Endodermal cell (in vitro differentiated cells): ENCODE results near the gene URB1. TPM values are rescaled to one million over a fixed set of nuclear protein-coding genes. Genes with fewer than 3 reads are reported as not detected.

Source experiments
- DNase-seq: peaks from one replicate; pipeline ENCODE4 v3.0.0-alpha.2; 2017
- H3K27ac ChIP-seq: 2 replicates; pipeline ENCODE4 v1.5.1; 2013; ENCODE audit warnings: mild to moderate bottlenecking, low read depth, low read length, moderate library complexity
- H3K27me3 ChIP-seq: 2 replicates; pipeline ENCODE4 v1.6.1; 2013; ENCODE audit warnings: mild to moderate bottlenecking, low read length, moderate library complexity; ENCODE audit not compliant: insufficient read depth, control insufficient read depth, poor library complexity, severe bottlenecking
- H3K36me3 ChIP-seq: 2 replicates; pipeline ENCODE4 v1.7.0; 2013; ENCODE audit warnings: mild to moderate bottlenecking, low read length, moderate library complexity; ENCODE audit not compliant: control insufficient read depth, insufficient read depth
- H3K4me1 ChIP-seq: one replicate; pipeline ENCODE4 v1.7.0; 2013; ENCODE audit warnings: low read length; ENCODE audit not compliant: control insufficient read depth, insufficient read depth
- H3K4me3 ChIP-seq: 2 replicates; pipeline ENCODE4 v1.5.1; 2013; ENCODE audit warnings: mild to moderate bottlenecking, low read length, moderate library complexity
- H3K9ac ChIP-seq: 2 replicates; pipeline ENCODE4 v1.6.1; 2013; ENCODE audit warnings: mild to moderate bottlenecking, low read length, moderate library complexity; ENCODE audit not compliant: poor library complexity, severe bottlenecking; ENCODE audit errors: extremely low read depth
- H3K9me3 ChIP-seq: 2 replicates; pipeline ENCODE4 v1.6.1; 2013; ENCODE audit warnings: mild to moderate bottlenecking, low read length, moderate library complexity; ENCODE audit not compliant: control insufficient read depth
- H3K27ac Mint-ChIP-seq: 2 replicates; pipeline ENCODE4 v1.8.0; 2020; ENCODE audit warnings: mixed read lengths
- H3K27me3 Mint-ChIP-seq: 2 replicates; pipeline ENCODE4 v1.8.0; 2021; ENCODE audit warnings: mild to moderate bottlenecking, mixed read lengths; ENCODE audit not compliant: insufficient read depth
- H3K36me3 Mint-ChIP-seq: 2 replicates; pipeline ENCODE4 v1.8.0; 2020; ENCODE audit warnings: low read depth, mixed read lengths
- H3K4me1 Mint-ChIP-seq: 2 replicates; pipeline ENCODE4 v1.8.0; 2020; ENCODE audit warnings: mixed read lengths
- H3K4me3 Mint-ChIP-seq: 2 replicates; pipeline ENCODE4 v1.8.0; 2020; ENCODE audit warnings: mild to moderate bottlenecking, moderate library complexity, mixed read lengths
- H3K9me3 Mint-ChIP-seq: 2 replicates; pipeline ENCODE4 v1.8.0; 2020; ENCODE audit warnings: mild to moderate bottlenecking, mixed read lengths
- WGBS, 2 experiments: methylation state at CpG; one replicate each; pipeline versions ENCODE4 v1.1.5 to v1.1.7; 2013; ENCODE audit warnings: missing lambda C conversion rate in 2 of 2, mixed read lengths in 1 of 2; ENCODE audit not compliant: insufficient coverage in 1 of 2, insufficient read length in 1 of 2; 5-methylcytosine and 5-hydroxymethylcytosine counted together
- total RNA-seq, 2 donors: library from RNA; stranded (reverse); fragmentation: NEBNext Ultra II Directional in 1 of 2; extraction: Animal tissue kit (Norgen Biotek cat#: 25700) in 1 of 2; gene quantifications; 2 replicates in 1 of 2; 3 replicates in 1 of 2; pipeline ENCODE4 v1.2.1, GENCODE V29; 2021
- TF ChIP-seq, protein P1 (sequence below): fragments of 200-600 bp; sonication (generic); conservative IDR thresholded peaks from 2 replicates; pipeline ENCODE4 v1.5.0; 2021; ENCODE audit warnings: antibody characterized with exemption, mild to moderate bottlenecking

The URB1 gene
- total RNA-seq, 2 donors from 2014 or later, result 9.4 to 14.0 TPM

DNA sequence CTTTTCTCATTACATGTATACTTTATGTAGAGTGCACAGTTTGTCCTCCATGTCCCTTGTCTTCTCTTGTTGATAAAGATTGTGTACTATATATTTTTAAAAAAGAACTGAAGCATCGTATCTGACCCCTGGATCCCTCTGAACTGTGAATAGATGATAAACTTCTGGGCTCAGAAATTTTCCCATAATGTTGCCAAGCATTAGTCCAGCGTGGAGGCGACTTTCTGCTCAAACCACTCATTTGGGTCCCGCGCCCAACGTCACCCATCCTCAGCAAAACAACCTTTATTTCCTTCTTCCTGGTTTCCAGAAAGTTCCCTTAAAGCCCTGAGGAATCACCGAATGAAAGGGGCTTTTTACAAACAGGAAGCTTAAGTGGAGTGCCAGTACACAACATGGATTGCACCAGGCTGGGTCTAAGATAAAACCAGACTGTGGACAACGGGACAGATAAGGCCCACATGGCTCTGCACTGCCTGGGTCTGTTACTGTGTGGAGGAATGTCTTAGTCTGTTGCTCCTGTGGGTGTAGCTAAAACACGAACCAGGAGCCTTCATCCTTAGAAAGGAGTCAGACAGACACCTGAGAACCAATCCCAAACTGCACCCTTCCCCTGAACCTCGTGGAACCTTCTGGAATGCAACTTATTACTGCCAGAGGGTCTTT is 35.3 kb upstream of the URB1 start:
- Histone ChIP-seq H3K9me3 (no peaks in the 10 kb centered on the region), H3K27me3 (no peaks in the 10 kb centered on the region), H3K4me3 (no peak overlapping the region), H3K4me1 (no peaks in the 10 kb centered on the region), H3K27ac (no peak overlapping the region), H3K36me3 (no peaks in the 10 kb centered on the region), H3K9ac (no peak overlapping the region)
- TF ChIP-seq, protein P1, sequence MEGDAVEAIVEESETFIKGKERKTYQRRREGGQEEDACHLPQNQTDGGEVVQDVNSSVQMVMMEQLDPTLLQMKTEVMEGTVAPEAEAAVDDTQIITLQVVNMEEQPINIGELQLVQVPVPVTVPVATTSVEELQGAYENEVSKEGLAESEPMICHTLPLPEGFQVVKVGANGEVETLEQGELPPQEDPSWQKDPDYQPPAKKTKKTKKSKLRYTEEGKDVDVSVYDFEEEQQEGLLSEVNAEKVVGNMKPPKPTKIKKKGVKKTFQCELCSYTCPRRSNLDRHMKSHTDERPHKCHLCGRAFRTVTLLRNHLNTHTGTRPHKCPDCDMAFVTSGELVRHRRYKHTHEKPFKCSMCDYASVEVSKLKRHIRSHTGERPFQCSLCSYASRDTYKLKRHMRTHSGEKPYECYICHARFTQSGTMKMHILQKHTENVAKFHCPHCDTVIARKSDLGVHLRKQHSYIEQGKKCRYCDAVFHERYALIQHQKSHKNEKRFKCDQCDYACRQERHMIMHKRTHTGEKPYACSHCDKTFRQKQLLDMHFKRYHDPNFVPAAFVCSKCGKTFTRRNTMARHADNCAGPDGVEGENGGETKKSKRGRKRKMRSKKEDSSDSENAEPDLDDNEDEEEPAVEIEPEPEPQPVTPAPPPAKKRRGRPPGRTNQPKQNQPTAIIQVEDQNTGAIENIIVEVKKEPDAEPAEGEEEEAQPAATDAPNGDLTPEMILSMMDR, result no peak
- Mint-ChIP-seq H3K36me3 (peaks cover 2% of the 10 kb centered on the region), H3K4me3 (no peak overlapping the region), H3K27ac (no peak overlapping the region), H3K4me1 (peaks cover 3% of the 10 kb centered on the region), H3K9me3 (peaks cover 11% of the 10 kb centered on the region), H3K27me3 (peaks cover 14% of the 10 kb centered on the region)
- DNase-seq, result no peak
- 81 to 84% methylated on average over 5 to 10 of the region's 10 CpGs for WGBS, 2 experiments

DNA sequence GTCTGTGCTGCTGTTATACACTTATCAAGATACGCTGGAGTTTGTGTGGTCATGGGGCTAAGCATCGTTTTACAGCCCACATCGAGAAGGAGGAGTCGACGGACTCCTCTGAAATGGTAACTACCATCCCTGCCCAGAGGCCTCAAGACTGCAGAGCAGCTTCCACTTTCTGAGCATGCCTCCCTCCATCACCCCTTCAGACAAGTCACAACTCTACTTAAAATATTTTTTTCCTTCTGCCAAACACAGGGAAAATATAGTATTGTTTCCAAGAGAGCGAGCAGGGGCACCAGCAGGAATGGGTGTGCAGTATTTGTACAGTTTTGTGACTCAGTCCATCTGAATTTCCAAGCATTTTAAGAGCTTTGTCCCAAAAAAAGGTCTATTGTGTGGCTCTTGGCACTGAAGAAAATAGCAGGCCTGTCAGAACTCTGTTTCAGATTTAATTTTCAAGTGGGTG is 33.8 kb upstream of the URB1 start:
- Histone ChIP-seq H3K9me3 (peaks cover 8% of the 10 kb centered on the region), H3K4me3 (no peak overlapping the region), H3K27ac (no peak overlapping the region), H3K4me1 (no peaks in the 10 kb centered on the region), H3K27me3 (no peaks in the 10 kb centered on the region), H3K9ac (no peak overlapping the region), H3K36me3 (no peaks in the 10 kb centered on the region)
- peaks cover 20% of the 10 kb centered on the region for H3K9me3 Mint-ChIP-seq
- TF ChIP-seq, protein P1, result no peak
- H3K36me3 Mint-ChIP-seq, result peaks cover 2% of the 10 kb centered on the region
- peaks cover 16% of the 10 kb centered on the region for H3K27me3 Mint-ChIP-seq
- WGBS, 2 experiments, result 88 to 93% methylated on average over 5 to 6 of the region's 6 CpGs
- no peak for DNase-seq
- no peak overlapping the region for H3K4me3 Mint-ChIP-seq
- H3K27ac Mint-ChIP-seq, result no peak overlapping the region
- H3K4me1 Mint-ChIP-seq, result no peaks in the 10 kb centered on the region

DNA sequence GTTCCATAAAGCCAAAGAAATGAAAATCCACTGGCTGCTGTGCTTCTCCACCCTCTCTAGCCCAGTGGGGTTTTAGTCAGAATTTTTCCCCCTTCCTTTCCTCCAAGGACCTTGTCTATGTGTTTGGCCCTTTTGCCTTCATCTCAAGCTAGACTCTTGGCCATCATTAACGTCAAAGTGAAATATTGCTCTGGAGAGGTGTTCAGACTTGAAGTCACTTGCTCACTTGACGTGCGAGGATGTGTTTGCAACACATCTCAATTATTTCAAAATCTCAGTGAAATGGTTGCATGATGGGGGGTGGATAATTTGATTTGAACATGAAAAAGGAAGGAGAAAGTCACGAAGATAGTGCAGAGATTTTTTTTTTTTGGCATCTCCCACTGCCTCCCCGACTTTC is 33.3 kb upstream of the URB1 start:
- H3K9me3 Mint-ChIP-seq, result peaks cover 19% of the 10 kb centered on the region
- no peak overlapping the region for H3K27ac Mint-ChIP-seq
- peaks cover 2% of the 10 kb centered on the region for H3K36me3 Mint-ChIP-seq
- Histone ChIP-seq H3K9ac (no peak overlapping the region), H3K4me3 (no peak overlapping the region), H3K27me3 (no peaks in the 10 kb centered on the region), H3K9me3 (peaks cover 11% of the 10 kb centered on the region), H3K27ac (no peak overlapping the region), H3K36me3 (no peaks in the 10 kb centered on the region), H3K4me1 (no peaks in the 10 kb centered on the region)
- TF ChIP-seq, protein P1, result no peak
- peaks cover 16% of the 10 kb centered on the region for H3K27me3 Mint-ChIP-seq
- no peak for DNase-seq
- H3K4me1 Mint-ChIP-seq, result no peaks in the 10 kb centered on the region
- H3K4me3 Mint-ChIP-seq, result no peak overlapping the region
- WGBS, 2 experiments, result 93 to 100% methylated on average over 1 to 4 of the region's 5 CpGs
